HEK293 (cell line): ENCODE measurements around the gene PRKAG3.
A peak's percentile ranks its signal among the peaks of the same experiment; 100 is the strongest.

Experiments used
- CTCF ChIA-PET: fragments of 350-600 bp; formaldehyde crosslinking; extraction: SDS; loops from one replicate; lab custom pipeline; 2021; ENCODE audit warnings: antibody characterized with exemption; lab: Yijun Ruan, JAX
- POLR2A ChIA-PET: fragments of 300-600 bp; formaldehyde crosslinking; extraction: SDS; loops from one replicate; lab custom pipeline; 2020; ENCODE audit warnings: antibody characterized with exemption, inconsistent platforms; lab: Yijun Ruan, JAX
- H3K27ac ChIP-seq: fragments of 200-500 bp; sonication (Bioruptor generic); 2 replicates; pipeline ENCODE4 v1.5.1; 2014; ENCODE audit warnings: low read depth, low read length, control low read depth, inconsistent platforms; ENCODE audit errors: extremely low read depth
- H3K36me3 ChIP-seq, 2 experiments: fragments of 200-500 bp in 1 of 2; sonication (Bioruptor generic) in 1 of 2; 1 replicate in 1 of 2; 2 replicates in 1 of 2; pipeline ENCODE4 v1.5.1; 2014 to 2017; ENCODE audit warnings: inconsistent platforms in 2 of 2, low read length in 2 of 2; ENCODE audit not compliant: control insufficient read depth in 2 of 2, insufficient read depth in 1 of 2
- H3K4me1 ChIP-seq: fragments of 200-500 bp; sonication (Bioruptor generic); 2 replicates; pipeline ENCODE4 v1.5.1; 2014; ENCODE audit warnings: mild to moderate bottlenecking, low read length, inconsistent platforms; ENCODE audit not compliant: control insufficient read depth, insufficient read depth
- H3K4me3 ChIP-seq: 2 replicates; pipeline ENCODE4 v1.5.1; 2011; ENCODE audit warnings: low read depth, mild to moderate bottlenecking, control low read depth, low read length, moderate library complexity
- H3K9me3 ChIP-seq: fragments of 200-500 bp; sonication (Bioruptor generic); 2 replicates; pipeline ENCODE4 v1.5.1; 2014; ENCODE audit warnings: low read depth, low read length, inconsistent platforms; ENCODE audit not compliant: control insufficient read depth, insufficient read depth
- IKZF3 ChIP-seq: fragments of 450-650 bp; IDR thresholded peaks from 2 replicates; pipeline ENCODE4 v1.5.0; 2018; ENCODE audit warnings: missing biosample characterization, mild to moderate bottlenecking, missing genetic modification characterization, moderate library complexity
- KLF1 ChIP-seq: fragments of 450-650 bp; formaldehyde crosslinking; IDR thresholded peaks from 2 replicates; pipeline ENCODE4 v1.5.1; 2016; ENCODE audit warnings: missing biosample characterization, missing genetic modification characterization
- KLF10 ChIP-seq: fragments of 450-650 bp; IDR thresholded peaks from 2 replicates; pipeline ENCODE4 v1.5.1; 2018; ENCODE audit warnings: missing biosample characterization, mild to moderate bottlenecking, missing genetic modification characterization
- KLF17 ChIP-seq: fragments of 450-650 bp; formaldehyde crosslinking; IDR thresholded peaks from 2 replicates; pipeline ENCODE4 v1.5.1; 2016; ENCODE audit warnings: missing biosample characterization, missing genetic modification characterization
- ZBTB8A ChIP-seq: fragments of 450-650 bp; formaldehyde crosslinking; IDR thresholded peaks from 2 replicates; pipeline ENCODE4 v1.5.1; 2016; ENCODE audit warnings: missing biosample characterization, missing genetic modification characterization
- ZNF155 ChIP-seq: fragments of 450-650 bp; formaldehyde crosslinking; IDR thresholded peaks from 2 replicates; pipeline ENCODE4 v1.5.1; 2016; ENCODE audit warnings: missing biosample characterization, missing genetic modification characterization
- ZNF184 ChIP-seq: fragments of 450-650 bp; IDR thresholded peaks from 2 replicates; pipeline ENCODE4 v1.5.1; 2018; ENCODE audit warnings: missing biosample characterization, mild to moderate bottlenecking, missing genetic modification characterization
- ZNF24 ChIP-seq: fragments of 450-650 bp; formaldehyde crosslinking; IDR thresholded peaks from 2 replicates; pipeline ENCODE4 v1.5.1; 2016; ENCODE audit warnings: missing biosample characterization, missing genetic modification characterization
- ZNF311 ChIP-seq: fragments of 450-650 bp; formaldehyde crosslinking; IDR thresholded peaks from 2 replicates; pipeline ENCODE4 v1.5.1; 2017; ENCODE audit warnings: missing biosample characterization, missing genetic modification characterization, borderline replicate concordance
- ZNF341 ChIP-seq: fragments of 450-650 bp; formaldehyde crosslinking; IDR thresholded peaks from 2 replicates; pipeline ENCODE4; 2016; ENCODE audit warnings: low read depth, missing biosample characterization, missing genetic modification characterization
- ZNF350 ChIP-seq: fragments of 450-650 bp; formaldehyde crosslinking; IDR thresholded peaks from 2 replicates; pipeline ENCODE4 v1.5.0; 2017; ENCODE audit warnings: missing biosample characterization, mild to moderate bottlenecking, missing genetic modification characterization
- ZNF510 ChIP-seq: fragments of 450-650 bp; formaldehyde crosslinking; IDR thresholded peaks from 2 replicates; pipeline ENCODE4 v1.5.1; 2018; ENCODE audit warnings: mild to moderate bottlenecking, missing genetic modification characterization, missing biosample characterization; ENCODE audit not compliant: insufficient replicate concordance
- ZNF529 ChIP-seq: fragments of 450-650 bp; formaldehyde crosslinking; IDR thresholded peaks from 2 replicates; pipeline ENCODE4 v1.5.1; 2017; ENCODE audit warnings: missing genetic modification characterization, missing biosample characterization; ENCODE audit not compliant: insufficient replicate concordance
- ZNF548 ChIP-seq: fragments of 450-650 bp; formaldehyde crosslinking; IDR thresholded peaks from 2 replicates; pipeline ENCODE4 v1.5.1; 2016; ENCODE audit warnings: missing biosample characterization, missing genetic modification characterization
- ZNF623 ChIP-seq: fragments of 450-650 bp; formaldehyde crosslinking; IDR thresholded peaks from 2 replicates; pipeline ENCODE4 v1.5.1; 2016; ENCODE audit warnings: missing biosample characterization, missing genetic modification characterization
- ZNF785 ChIP-seq: fragments of 450-650 bp; formaldehyde crosslinking; IDR thresholded peaks from 2 replicates; pipeline ENCODE4 v1.5.1; 2016; ENCODE audit warnings: missing biosample characterization, missing genetic modification characterization
- ZNF837 ChIP-seq: fragments of 450-650 bp; formaldehyde crosslinking; IDR thresholded peaks from 2 replicates; pipeline ENCODE4 v1.5.1; 2016; ENCODE audit warnings: missing biosample characterization, missing genetic modification characterization
- TF ChIP-seq, protein P1 (sequence below): fragments of 450-650 bp; formaldehyde crosslinking; IDR thresholded peaks from 2 replicates; pipeline ENCODE4 v1.5.1; 2017; ENCODE audit warnings: missing biosample characterization, missing genetic modification characterization

Gene PRKAG3

DNA sequence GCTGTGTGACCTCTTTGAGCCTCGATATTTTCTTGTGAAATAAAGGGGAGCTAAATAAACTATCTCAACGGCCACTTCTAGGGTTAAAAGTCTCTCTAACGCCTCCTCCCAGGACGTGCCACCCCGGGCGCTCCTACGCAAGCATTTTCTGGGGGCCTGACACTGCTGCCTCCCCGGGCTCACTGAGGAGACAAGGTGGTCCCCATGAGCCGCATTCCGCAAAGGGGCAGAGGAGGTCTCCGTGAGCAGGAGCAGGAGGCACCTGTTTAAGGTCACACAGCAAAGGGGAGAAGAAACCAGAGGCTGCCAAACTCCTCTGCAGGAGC is 48.1 kb upstream of the PRKAG3 start (continued):
- no peak for TF ChIP-seq ZNF350 (tag by site-specific recombination)

GRCh38 chr2:218878926-218879761 is 47.5 kb upstream of the PRKAG3 start:
- peaks cover 3% of the 10 kb centered on the region for H3K4me1 ChIP-seq
- no peaks in the 10 kb centered on the region for H3K36me3 ChIP-seq
- no peak overlapping the region for H3K27ac ChIP-seq
- POLR2A ChIA-PET, result interaction anchor here (1.3 kb wide), 1 partner anchor 19 kb away, joined by 6 read pairs; no protein-coding TSS in a partner anchor
- no peak overlapping the region for H3K4me3 ChIP-seq
- no peaks in the 10 kb centered on the region for H3K9me3 ChIP-seq
- CTCF ChIA-PET, result interaction anchor here (0.6 to 17.7 kb wide), 6 partner anchors 8 to 192 kb away, joined by 3 to 552 read pairs (median 6); no protein-coding TSS in a partner anchor
- TF ChIP-seq ZNF24 (tag by site-specific recombination) (no peak), ZNF510 (no peak), ZNF548 (tag by site-specific recombination) (no peak), ZNF184 (no peak), ZNF785 (no peak), ZNF155 (tag by site-specific recombination) (no peak), IKZF3 (tag by site-specific recombination) (no peak), KLF17 (tag by site-specific recombination) (0 out of 2 replicates have a peak, but pooled peaks have one; percentile 13), ZNF341 (tag by site-specific recombination) (peak; percentile 28; the same call in 1 of the 2 replicates), ZNF311 (no peak), ZNF529 (tag by site-specific recombination) (no peak), KLF10 (tag by site-specific recombination) (no peak), ZNF837 (tag by site-specific recombination) (no peak), ZBTB8A (no peak), KLF1 (peak; percentile 23; the same call in 1 of the 2 replicates)
- TF ChIP-seq, protein P1, sequence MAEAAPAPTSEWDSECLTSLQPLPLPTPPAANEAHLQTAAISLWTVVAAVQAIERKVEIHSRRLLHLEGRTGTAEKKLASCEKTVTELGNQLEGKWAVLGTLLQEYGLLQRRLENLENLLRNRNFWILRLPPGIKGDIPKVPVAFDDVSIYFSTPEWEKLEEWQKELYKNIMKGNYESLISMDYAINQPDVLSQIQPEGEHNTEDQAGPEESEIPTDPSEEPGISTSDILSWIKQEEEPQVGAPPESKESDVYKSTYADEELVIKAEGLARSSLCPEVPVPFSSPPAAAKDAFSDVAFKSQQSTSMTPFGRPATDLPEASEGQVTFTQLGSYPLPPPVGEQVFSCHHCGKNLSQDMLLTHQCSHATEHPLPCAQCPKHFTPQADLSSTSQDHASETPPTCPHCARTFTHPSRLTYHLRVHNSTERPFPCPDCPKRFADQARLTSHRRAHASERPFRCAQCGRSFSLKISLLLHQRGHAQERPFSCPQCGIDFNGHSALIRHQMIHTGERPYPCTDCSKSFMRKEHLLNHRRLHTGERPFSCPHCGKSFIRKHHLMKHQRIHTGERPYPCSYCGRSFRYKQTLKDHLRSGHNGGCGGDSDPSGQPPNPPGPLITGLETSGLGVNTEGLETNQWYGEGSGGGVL (tag by site-specific recombination), result peak; percentile 54; the same call in 1 of the 2 replicates

GRCh38 chr2:218878486-218878885 is 46.9 kb upstream of the PRKAG3 start:
- TF ChIP-seq ZNF623 (tag by site-specific recombination), result no peak
- no peaks in the 10 kb centered on the region for H3K9me3 ChIP-seq
- H3K36me3 ChIP-seq, result no peaks in the 10 kb centered on the region
- ChIA-PET CTCF (interaction anchor here (0.7 to 17.7 kb wide), 6 partner anchors 9 to 191 kb away, joined by 3 to 552 read pairs (median 8); no protein-coding TSS in a partner anchor), POLR2A (interaction anchor here (1.3 kb wide), 1 partner anchor 20 kb away, joined by 6 read pairs; no protein-coding TSS in a partner anchor)
- no peaks in the 10 kb centered on the region for H3K4me1 ChIP-seq
- H3K27ac ChIP-seq, result no peak overlapping the region
- no peak overlapping the region for H3K4me3 ChIP-seq
